Measurements from ENCODE around the gene SLCO3A1. TPM values are rescaled to one million over a fixed set of nuclear protein-coding genes. Genes with fewer than 3 reads are reported as not detected.

The SLCO3A1 gene
- total RNA-seq, 2 experiments from 2014 or later, result 29.5 to 30.4 TPM

- no peak overlapping the region for H3K4me3 ChIP-seq (ENCODE audit: low read length)
Observed at GRCh38 chr15:92021792-92022191, 168.3 kb downstream of the SLCO3A1 start.

GRCh38 chr15:92023965-92024364 lies 170.5 kb downstream of the SLCO3A1 start:
- Mint-ChIP-seq H3K4me3 (no peak overlapping the region), H3K27ac (no peak overlapping the region), H3K27me3 (no peaks in the 10 kb centered on the region), H3K9me3 (no peaks in the 10 kb centered on the region), H3K36me3 (ENCODE audit: low read depth) (no peaks in the 10 kb centered on the region), H3K4me1 (ENCODE audit: low read depth) (peaks cover 34% of the 10 kb centered on the region)
- ChIA-PET POLR2A (no interaction called here), CTCF (no interaction called here)
- H3K27ac ChIP-seq (ENCODE audit: low read depth in 1 of 2, low read length in 2 of 2), result no peak overlapping the region
- H3K36me3 ChIP-seq (ENCODE audit: insufficient read depth, low read length), result no peaks in the 10 kb centered on the region
- H3K9me3 ChIP-seq (ENCODE audit: control insufficient read depth in 1 of 2, insufficient read depth in 1 of 2, low read length in 2 of 2), result no peaks in the 10 kb centered on the region
- ATAC-seq (ENCODE audit: poor library complexity) (no peak), DNase-seq (no peak)
- H3K4me1 ChIP-seq (ENCODE audit: insufficient read depth, low read length), result peaks cover 8% of the 10 kb centered on the region
- no peak for TF ChIP-seq CTCF (IDR thresholded peaks at IDR 0.05)
- no peak overlapping the region for H3K4me3 ChIP-seq (ENCODE audit: low read length)
- intact Hi-C loops (cut with DNase I, micrococcal nuclease), result no loop called here
- H3K27me3 ChIP-seq (ENCODE audit: control insufficient read depth in 1 of 2, insufficient read depth in 2 of 2, low read length in 2 of 2), result no peaks in the 10 kb centered on the region

More at GRCh38 chr15:92021792-92022191, 168.3 kb downstream of the SLCO3A1 start:
- Histone ChIP-seq H3K27ac (ENCODE audit: low read depth in 1 of 2, low read length in 2 of 2) (no peak overlapping the region), H3K9me3 (ENCODE audit: control insufficient read depth in 1 of 2, insufficient read depth in 1 of 2, low read length in 2 of 2) (no peaks in the 10 kb centered on the region), H3K36me3 (ENCODE audit: insufficient read depth, low read length) (no peaks in the 10 kb centered on the region), H3K4me1 (ENCODE audit: insufficient read depth, low read length) (peaks cover 18% of the 10 kb centered on the region), H3K27me3 (ENCODE audit: control insufficient read depth in 1 of 2, insufficient read depth in 2 of 2, low read length in 2 of 2) (no peaks in the 10 kb centered on the region)
- POLR2A ChIA-PET, result interaction anchor here (1.1 kb wide), 1 partner anchor 18 kb away, joined by 3 read pairs; no protein-coding TSS in a partner anchor
- H3K4me1 Mint-ChIP-seq (ENCODE audit: low read depth), result peaks cover 45% of the 10 kb centered on the region
- no peaks in the 10 kb centered on the region for H3K36me3 Mint-ChIP-seq (ENCODE audit: low read depth)
- H3K4me3 Mint-ChIP-seq, result no peak overlapping the region
- DNase-seq (no peak), ATAC-seq (ENCODE audit: poor library complexity) (no peak)
- CTCF ChIA-PET, result no interaction called here
- H3K9me3 Mint-ChIP-seq, result no peaks in the 10 kb centered on the region
- intact Hi-C loops (cut with DNase I, micrococcal nuclease), result loop anchor here in 1 of 2 experiments (1.0 kb wide), 1 partner anchor 22 kb away; no protein-coding TSS in a partner anchor
- no peak overlapping the region for H3K27ac Mint-ChIP-seq
- H3K27me3 Mint-ChIP-seq, result no peaks in the 10 kb centered on the region
- no peak for TF ChIP-seq CTCF (IDR thresholded peaks at IDR 0.05)

- intact Hi-C loops (cut with DNase I, micrococcal nuclease), result no loop called here
- CTCF ChIA-PET, result no interaction called here
- Histone ChIP-seq H3K4me3 (ENCODE audit: low read length) (no peak overlapping the region), H3K27me3 (ENCODE audit: control insufficient read depth in 1 of 2, insufficient read depth in 2 of 2, low read length in 2 of 2) (no peaks in the 10 kb centered on the region), H3K27ac (ENCODE audit: low read depth in 1 of 2, low read length in 2 of 2) (no peak overlapping the region), H3K36me3 (ENCODE audit: insufficient read depth, low read length) (no peaks in the 10 kb centered on the region), H3K4me1 (ENCODE audit: insufficient read depth, low read length) (peaks cover 4% of the 10 kb centered on the region), H3K9me3 (ENCODE audit: control insufficient read depth in 1 of 2, insufficient read depth in 1 of 2, low read length in 2 of 2) (no peaks in the 10 kb centered on the region)
- DNase-seq, result no peak
- no peaks in the 10 kb centered on the region for H3K9me3 Mint-ChIP-seq
- no peak for ATAC-seq (ENCODE audit: poor library complexity)
- peaks cover 22% of the 10 kb centered on the region for H3K4me1 Mint-ChIP-seq (ENCODE audit: low read depth)
- H3K4me3 Mint-ChIP-seq, result no peak overlapping the region
- H3K36me3 Mint-ChIP-seq (ENCODE audit: low read depth), result no peaks in the 10 kb centered on the region
- no peak for TF ChIP-seq CTCF (IDR thresholded peaks at IDR 0.05)
- POLR2A ChIA-PET, result no interaction called here
- no peaks in the 10 kb centered on the region for H3K27me3 Mint-ChIP-seq
- H3K27ac Mint-ChIP-seq, result no peak overlapping the region
Observed at GRCh38 chr15:92025706-92026270, 172.3 kb downstream of the SLCO3A1 start.

Data from CD4-positive, alpha-beta T cell (primary cell).